ENCODE results near the gene FOXL3. TPM values are rescaled to one million over a fixed set of nuclear protein-coding genes. Genes with fewer than 3 reads are reported as not detected.

The FOXL3 gene
- total and polyA plus RNA-seq, 4 donors: not detected

DNA sequence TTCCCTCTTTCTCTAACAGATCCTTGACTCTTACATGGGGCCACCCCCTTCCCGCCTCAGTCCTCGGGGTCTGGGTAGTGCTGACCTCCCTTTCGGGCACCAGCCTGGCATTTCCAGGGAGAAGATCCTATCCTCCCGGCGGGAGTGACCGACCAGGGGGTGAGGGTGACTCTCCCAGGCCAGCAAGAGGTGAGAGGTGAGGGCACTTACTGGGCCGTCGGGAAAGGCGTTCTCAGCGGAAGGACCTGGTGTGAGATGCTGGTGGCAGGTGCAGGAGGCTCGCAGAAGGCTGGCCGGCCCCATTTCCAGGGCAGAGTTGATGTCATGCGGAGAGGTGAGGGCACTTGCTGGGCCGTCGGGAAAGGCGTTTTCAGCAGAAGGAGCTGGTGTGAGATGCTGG lies 4.2 kb upstream of the FOXL3 start:
- H3K27me3 ChIP-seq (ENCODE audit: control insufficient read depth in 3 of 3, insufficient read depth in 3 of 3, low read length in 2 of 3): peaks cover 4 to 52% (median 20%) of the 10 kb centered on the region in 3 donors
- H3K27ac ChIP-seq (ENCODE audit: low read depth in 1 of 2, low read length in 1 of 2): no peak overlapping the region
- no peak overlapping the region for H3K9ac ChIP-seq (ENCODE audit: insufficient read depth in 1 of 2, low read length in 2 of 2)
- WGBS, 2 donors: 79 to 86% methylated on average over 16 of the region's 16 CpGs
- ATAC-seq (ENCODE audit: insufficient read depth, low FRiP score): no peak
- no peaks in the 10 kb centered on the region for H3K36me3 ChIP-seq (ENCODE audit: control insufficient read depth in 4 of 4, insufficient read depth in 4 of 4, low read length in 4 of 4)
- TF ChIP-seq, protein P1, sequence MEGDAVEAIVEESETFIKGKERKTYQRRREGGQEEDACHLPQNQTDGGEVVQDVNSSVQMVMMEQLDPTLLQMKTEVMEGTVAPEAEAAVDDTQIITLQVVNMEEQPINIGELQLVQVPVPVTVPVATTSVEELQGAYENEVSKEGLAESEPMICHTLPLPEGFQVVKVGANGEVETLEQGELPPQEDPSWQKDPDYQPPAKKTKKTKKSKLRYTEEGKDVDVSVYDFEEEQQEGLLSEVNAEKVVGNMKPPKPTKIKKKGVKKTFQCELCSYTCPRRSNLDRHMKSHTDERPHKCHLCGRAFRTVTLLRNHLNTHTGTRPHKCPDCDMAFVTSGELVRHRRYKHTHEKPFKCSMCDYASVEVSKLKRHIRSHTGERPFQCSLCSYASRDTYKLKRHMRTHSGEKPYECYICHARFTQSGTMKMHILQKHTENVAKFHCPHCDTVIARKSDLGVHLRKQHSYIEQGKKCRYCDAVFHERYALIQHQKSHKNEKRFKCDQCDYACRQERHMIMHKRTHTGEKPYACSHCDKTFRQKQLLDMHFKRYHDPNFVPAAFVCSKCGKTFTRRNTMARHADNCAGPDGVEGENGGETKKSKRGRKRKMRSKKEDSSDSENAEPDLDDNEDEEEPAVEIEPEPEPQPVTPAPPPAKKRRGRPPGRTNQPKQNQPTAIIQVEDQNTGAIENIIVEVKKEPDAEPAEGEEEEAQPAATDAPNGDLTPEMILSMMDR (IDR thresholded peaks at IDR 0.05; ENCODE audit: control extremely low read depth, extremely low read depth): no peak
- peak in 1 of 3 donors; percentile 6 for DNase-seq
- H3K9me3 ChIP-seq (ENCODE audit: control insufficient read depth in 4 of 4, insufficient read depth in 3 of 4, low read length in 3 of 4): no peaks in the 10 kb centered on the region
- H3K4me3 ChIP-seq: no peak overlapping the region
- H3K4me1 ChIP-seq (ENCODE audit: control insufficient read depth in 5 of 5, insufficient read depth in 5 of 5, low read length in 5 of 5): no peaks in the 10 kb centered on the region

DNA sequence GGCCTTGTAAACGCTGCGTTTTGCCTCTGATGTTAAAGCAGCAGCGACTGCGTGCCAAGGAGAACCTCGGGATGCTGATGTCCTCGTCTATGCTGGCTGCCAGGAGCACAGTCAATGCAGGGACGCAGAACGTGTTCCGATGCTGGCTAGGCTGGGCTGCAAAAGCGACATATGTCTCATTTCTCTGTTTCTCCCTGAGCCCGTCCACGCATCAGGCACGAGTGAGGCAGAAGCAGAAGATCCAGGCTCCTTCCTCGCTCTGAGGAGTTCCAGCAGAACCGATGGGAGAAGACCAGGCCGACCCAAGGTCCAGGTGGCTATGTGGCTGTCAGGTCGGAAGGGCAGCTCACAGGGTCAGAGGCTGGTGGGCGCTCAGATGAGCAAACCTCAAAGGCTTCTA lies 3.7 kb upstream of the FOXL3 start:
- Histone ChIP-seq H3K27ac (ENCODE audit: low read depth in 1 of 2, low read length in 1 of 2) (no peak overlapping the region), H3K9me3 (ENCODE audit: control insufficient read depth in 4 of 4, insufficient read depth in 3 of 4, low read length in 3 of 4) (no peaks in the 10 kb centered on the region), H3K36me3 (ENCODE audit: control insufficient read depth in 4 of 4, insufficient read depth in 4 of 4, low read length in 4 of 4) (no peaks in the 10 kb centered on the region), H3K4me3 (no peak overlapping the region), H3K9ac (ENCODE audit: insufficient read depth in 1 of 2, low read length in 2 of 2) (no peak overlapping the region), H3K4me1 (ENCODE audit: control insufficient read depth in 5 of 5, insufficient read depth in 5 of 5, low read length in 5 of 5) (no peaks in the 10 kb centered on the region), H3K27me3 (ENCODE audit: control insufficient read depth in 3 of 3, insufficient read depth in 3 of 3, low read length in 2 of 3) (peaks cover 5 to 53% (median 21%) of the 10 kb centered on the region in 3 donors)
- TF ChIP-seq, protein P1 (IDR thresholded peaks at IDR 0.05; ENCODE audit: control extremely low read depth, extremely low read depth): no peak
- ATAC-seq (ENCODE audit: insufficient read depth, low FRiP score): no peak
- WGBS, 2 donors: 88 to 92% methylated on average over 18 of the region's 18 CpGs
- peak in 1 of 3 donors; percentile 8 for DNase-seq

DNA sequence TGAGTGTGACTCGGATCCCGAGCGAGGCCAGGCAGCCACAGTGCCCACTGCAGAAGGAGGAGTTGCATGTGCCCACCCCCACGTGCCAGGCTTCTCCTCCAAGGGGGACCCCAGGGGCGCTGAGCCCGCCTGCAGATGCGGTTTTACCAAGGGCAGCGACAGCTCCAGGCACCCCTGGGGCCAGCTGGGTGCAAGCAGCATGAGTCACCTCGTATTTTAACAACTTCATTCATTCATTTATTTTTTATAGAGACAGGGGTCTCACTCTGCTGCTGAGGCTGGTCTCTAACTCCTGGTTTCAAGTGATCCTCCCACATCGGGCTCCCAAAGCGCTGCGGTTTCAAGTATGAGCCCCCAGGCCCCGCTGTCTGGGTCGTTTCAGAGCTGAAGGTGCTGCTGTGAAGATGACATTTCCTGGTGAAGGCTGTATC lies 1.3 kb upstream of the FOXL3 start:
- Histone ChIP-seq H3K27ac (ENCODE audit: low read depth in 1 of 2, low read length in 1 of 2) (no peak overlapping the region), H3K9ac (ENCODE audit: insufficient read depth in 1 of 2, low read length in 2 of 2) (no peak overlapping the region), H3K4me3 (no peak overlapping the region), H3K27me3 (ENCODE audit: control insufficient read depth in 3 of 3, insufficient read depth in 3 of 3, low read length in 2 of 3) (peaks cover 5 to 71% (median 40%) of the 10 kb centered on the region in 3 donors), H3K4me1 (ENCODE audit: control insufficient read depth in 5 of 5, insufficient read depth in 5 of 5, low read length in 5 of 5) (no peaks in the 10 kb centered on the region), H3K9me3 (ENCODE audit: control insufficient read depth in 4 of 4, insufficient read depth in 3 of 4, low read length in 3 of 4) (no peaks in the 10 kb centered on the region), H3K36me3 (ENCODE audit: control insufficient read depth in 4 of 4, insufficient read depth in 4 of 4, low read length in 4 of 4) (no peaks in the 10 kb centered on the region)
- WGBS, 2 donors: 78 to 81% methylated on average over 14 of the region's 14 CpGs
- ATAC-seq (ENCODE audit: insufficient read depth, low FRiP score) (no peak), DNase-seq (peak in 1 of 3 donors; percentile 8)
- TF ChIP-seq, protein P1 (IDR thresholded peaks at IDR 0.05; ENCODE audit: control extremely low read depth, extremely low read depth): no peak

DNA sequence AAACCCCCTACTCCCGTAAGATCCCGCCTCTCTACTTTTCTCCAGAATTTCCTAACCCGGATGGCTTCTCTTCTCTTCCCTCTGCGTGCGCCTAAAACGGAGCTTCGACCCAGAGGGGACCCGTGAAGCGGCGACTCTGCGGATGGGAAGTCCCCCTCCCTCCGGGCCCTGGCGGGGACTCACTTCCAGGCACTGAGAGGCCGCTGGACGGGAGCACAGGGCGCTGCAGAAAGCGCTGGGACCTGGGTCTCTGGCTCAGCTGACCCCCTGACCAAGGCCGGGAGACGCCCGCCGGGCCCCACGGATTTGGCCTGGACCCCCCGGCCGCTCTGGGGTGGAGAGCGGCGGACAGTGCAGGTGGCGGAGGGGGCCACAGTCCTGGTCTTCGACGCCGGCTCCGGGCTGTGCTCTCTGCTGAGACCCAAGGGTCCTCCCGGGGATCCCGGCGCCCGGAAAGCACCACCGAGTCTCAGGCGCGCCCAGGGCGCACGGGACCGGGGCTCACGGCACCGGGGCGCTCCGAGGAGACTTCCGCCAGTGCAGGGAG lies 688 bp upstream of the FOXL3 start:
- Histone ChIP-seq H3K36me3 (ENCODE audit: control insufficient read depth in 4 of 4, insufficient read depth in 4 of 4, low read length in 4 of 4) (no peaks in the 10 kb centered on the region), H3K27me3 (ENCODE audit: control insufficient read depth in 3 of 3, insufficient read depth in 3 of 3, low read length in 2 of 3) (peaks cover 5 to 74% (median 44%) of the 10 kb centered on the region in 3 donors), H3K9ac (ENCODE audit: insufficient read depth in 1 of 2, low read length in 2 of 2) (no peak overlapping the region), H3K4me1 (ENCODE audit: control insufficient read depth in 5 of 5, insufficient read depth in 5 of 5, low read length in 5 of 5) (no peaks in the 10 kb centered on the region), H3K9me3 (ENCODE audit: control insufficient read depth in 4 of 4, insufficient read depth in 3 of 4, low read length in 3 of 4) (no peaks in the 10 kb centered on the region), H3K4me3 (no peak overlapping the region), H3K27ac (ENCODE audit: low read depth in 1 of 2, low read length in 1 of 2) (no peak overlapping the region)
- WGBS, 2 donors: 13 to 22% methylated on average over 46 of the region's 46 CpGs
- DNase-seq (peak in 1 of 3 donors; percentile 9), ATAC-seq (ENCODE audit: insufficient read depth, low FRiP score) (no peak)
- TF ChIP-seq, protein P1 (IDR thresholded peaks at IDR 0.05; ENCODE audit: control extremely low read depth, extremely low read depth): no peak
